MM.1S (cell line): ENCODE data around the gene DISP3.

Source experiments
- DNase-seq: peaks from one replicate; pipeline ENCODE4 v3.0.0-alpha.2; 2015
- H2AFZ ChIP-seq: fragments of 300-600 bp; sonication (generic); 2 replicates; pipeline ENCODE4 v1.6.0; 2016; ENCODE audit warnings: antibody characterized with exemption, low read length
- H3F3A ChIP-seq: fragments of 300-600 bp; sonication (generic); 2 replicates; pipeline ENCODE4 v1.6.1; 2016; ENCODE audit warnings: mild to moderate bottlenecking, antibody characterized with exemption, low read length, moderate library complexity, mixed read lengths; ENCODE audit not compliant: insufficient read depth
- H3K27ac ChIP-seq: fragments of 300-600 bp; sonication (generic); 2 replicates; pipeline ENCODE4 v1.5.1; 2016; ENCODE audit warnings: mild to moderate bottlenecking, low read length
- H3K27me3 ChIP-seq: fragments of 300-600 bp; sonication (generic); replicated peaks from 2 replicates; pipeline ENCODE4 v1.6.0; 2016; ENCODE audit warnings: low read length; ENCODE audit not compliant: insufficient read depth
- H3K36me3 ChIP-seq: fragments of 300-600 bp; sonication (generic); replicated peaks from 2 replicates; pipeline ENCODE4 v1.6.1; 2016; ENCODE audit warnings: mild to moderate bottlenecking, low read length, mixed read lengths; ENCODE audit not compliant: insufficient read depth
- H3K4me1 ChIP-seq: fragments of 300-600 bp; sonication (generic); 2 replicates; pipeline ENCODE4 v1.6.1; 2016; ENCODE audit warnings: low read length, mixed read lengths
- H3K4me2 ChIP-seq: fragments of 300-600 bp; sonication (generic); 2 replicates; pipeline ENCODE4 v1.6.0; 2016; ENCODE audit warnings: low read depth, low read length
- H3K4me3 ChIP-seq: fragments of 300-600 bp; sonication (generic); 2 replicates; pipeline ENCODE4 v1.5.1; 2016; ENCODE audit warnings: low read length, mixed read lengths
- H3K79me2 ChIP-seq: fragments of 300-600 bp; sonication (generic); 2 replicates; pipeline ENCODE4 v1.6.1; 2016; ENCODE audit warnings: mixed run types, low read length, mixed read lengths
- H3K9ac ChIP-seq: fragments of 300-600 bp; sonication (generic); 2 replicates; pipeline ENCODE4 v1.6.1; 2016; ENCODE audit warnings: low read length, mixed read lengths
- H3K9me2 ChIP-seq: fragments of 300-600 bp; sonication (generic); replicated peaks from 2 replicates; pipeline ENCODE4 v1.6.1; 2016; ENCODE audit warnings: mild to moderate bottlenecking, low read length, mixed read lengths; ENCODE audit not compliant: insufficient read depth
- H3K9me3 ChIP-seq: fragments of 300-600 bp; sonication (generic); replicated peaks from 2 replicates; pipeline ENCODE4 v1.6.1; 2016; ENCODE audit warnings: mild to moderate bottlenecking, low read length, mixed read lengths; ENCODE audit not compliant: insufficient read depth
- H4K20me1 ChIP-seq: fragments of 300-600 bp; sonication (generic); 2 replicates; pipeline ENCODE4 v1.6.1; 2016; ENCODE audit warnings: mild to moderate bottlenecking, low read length, moderate library complexity, mixed read lengths; ENCODE audit not compliant: insufficient read depth
- EZH2 ChIP-seq: fragments of 300-600 bp; sonication (generic); optimal IDR thresholded peaks from 2 replicates; pipeline ENCODE3; 2017; ENCODE audit warnings: low read depth, mild to moderate bottlenecking, antibody characterized with exemption, low read length, mixed read lengths
- EZH2phosphoT487 ChIP-seq: fragments of 300-600 bp; sonication (generic); IDR thresholded peaks from 2 replicates; pipeline ENCODE4 v1.6.1; 2018; ENCODE audit warnings: antibody characterized with exemption, low read length
- TF ChIP-seq, protein P1 (sequence below): fragments of 300-600 bp; sonication (generic); IDR thresholded peaks from 2 replicates; pipeline ENCODE4 v1.5.1; 2016; ENCODE audit warnings: antibody characterized with exemption, low read length, mixed read lengths

The DISP3 gene

DNA sequence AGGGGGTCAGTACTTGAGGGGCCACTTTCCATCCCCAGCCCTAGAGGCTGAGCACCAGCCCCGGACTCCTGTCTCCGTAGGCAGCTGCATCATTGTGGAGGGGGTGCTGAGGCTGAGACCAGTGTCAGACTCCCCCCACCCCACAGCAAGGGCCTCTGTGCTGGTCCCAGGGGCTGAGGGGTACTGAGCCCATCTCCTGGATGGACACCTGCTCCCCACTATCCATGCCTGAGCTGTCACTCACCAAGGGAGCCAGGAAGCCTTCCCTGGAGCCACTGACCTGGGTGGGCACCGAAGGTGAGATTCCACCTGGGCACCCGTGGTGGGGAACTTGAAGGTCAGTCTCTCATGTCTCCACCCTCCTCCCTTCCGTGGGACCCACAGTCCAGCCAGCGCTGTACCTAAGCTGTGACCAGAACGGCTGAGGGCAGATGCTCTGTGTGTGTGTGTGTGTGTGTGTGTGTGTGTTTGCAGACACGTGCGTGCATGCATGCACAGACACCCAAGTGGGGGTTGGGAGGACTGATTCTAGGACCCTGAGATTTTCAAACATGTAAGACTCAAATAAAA lies 9.3 kb downstream of the DISP3 start:
- no peaks in the 10 kb centered on the region for H4K20me1 ChIP-seq
- no peaks in the 10 kb centered on the region for H3K36me3 ChIP-seq
- TF ChIP-seq, protein P1, sequence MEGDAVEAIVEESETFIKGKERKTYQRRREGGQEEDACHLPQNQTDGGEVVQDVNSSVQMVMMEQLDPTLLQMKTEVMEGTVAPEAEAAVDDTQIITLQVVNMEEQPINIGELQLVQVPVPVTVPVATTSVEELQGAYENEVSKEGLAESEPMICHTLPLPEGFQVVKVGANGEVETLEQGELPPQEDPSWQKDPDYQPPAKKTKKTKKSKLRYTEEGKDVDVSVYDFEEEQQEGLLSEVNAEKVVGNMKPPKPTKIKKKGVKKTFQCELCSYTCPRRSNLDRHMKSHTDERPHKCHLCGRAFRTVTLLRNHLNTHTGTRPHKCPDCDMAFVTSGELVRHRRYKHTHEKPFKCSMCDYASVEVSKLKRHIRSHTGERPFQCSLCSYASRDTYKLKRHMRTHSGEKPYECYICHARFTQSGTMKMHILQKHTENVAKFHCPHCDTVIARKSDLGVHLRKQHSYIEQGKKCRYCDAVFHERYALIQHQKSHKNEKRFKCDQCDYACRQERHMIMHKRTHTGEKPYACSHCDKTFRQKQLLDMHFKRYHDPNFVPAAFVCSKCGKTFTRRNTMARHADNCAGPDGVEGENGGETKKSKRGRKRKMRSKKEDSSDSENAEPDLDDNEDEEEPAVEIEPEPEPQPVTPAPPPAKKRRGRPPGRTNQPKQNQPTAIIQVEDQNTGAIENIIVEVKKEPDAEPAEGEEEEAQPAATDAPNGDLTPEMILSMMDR: no peak
- TF ChIP-seq EZH2phosphoT487 (no peak), EZH2 (no peak)
- H3K27me3 ChIP-seq: peaks cover 75% of the 10 kb centered on the region
- no peak overlapping the region for H3K4me3 ChIP-seq
- H3K27ac ChIP-seq: no peak overlapping the region
- H2AFZ ChIP-seq: no peak overlapping the region
- no peaks in the 10 kb centered on the region for H3K4me1 ChIP-seq
- H3K9me2 ChIP-seq: no peaks in the 10 kb centered on the region
- DNase-seq: no peak
- H3K9me3 ChIP-seq: no peaks in the 10 kb centered on the region
- no peak overlapping the region for H3K9ac ChIP-seq
- H3K79me2 ChIP-seq: no peaks in the 10 kb centered on the region
- no peaks in the 10 kb centered on the region for H3F3A ChIP-seq
- no peak overlapping the region for H3K4me2 ChIP-seq

DNA sequence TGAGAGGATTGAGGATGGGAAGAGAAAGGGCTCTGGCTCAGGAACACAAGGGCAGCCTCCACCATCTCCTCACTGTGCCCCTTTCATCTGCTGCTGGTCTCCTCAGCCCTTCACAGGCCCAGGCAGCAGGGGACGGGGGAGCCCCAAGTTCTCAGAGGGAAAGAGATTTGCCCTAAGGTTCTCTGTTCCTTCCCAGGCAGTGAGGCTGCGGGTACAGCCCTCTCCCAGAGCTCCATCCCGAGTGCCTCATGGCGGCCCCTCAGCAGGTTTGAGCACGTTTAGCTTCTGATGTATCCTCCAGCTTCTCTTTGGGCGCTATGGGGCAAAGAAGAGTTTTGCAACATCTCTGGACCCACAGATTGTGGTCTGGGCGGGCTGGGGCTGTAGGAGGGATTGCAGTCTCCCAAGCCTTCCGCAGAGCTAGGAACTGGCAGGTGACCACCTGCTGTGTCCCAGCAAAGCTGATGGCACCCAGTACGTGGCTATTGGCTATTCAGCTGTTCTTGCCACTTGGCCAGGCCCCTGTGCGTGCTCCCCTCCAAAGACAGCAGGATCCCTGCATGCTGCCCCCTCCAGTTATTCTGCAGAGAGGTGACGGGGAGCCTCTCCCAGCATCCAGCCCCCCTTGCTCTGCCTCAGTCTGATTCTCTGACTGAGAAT lies 10.1 kb downstream of the DISP3 start:
- H3K36me3 ChIP-seq: no peaks in the 10 kb centered on the region
- no peak overlapping the region for H3K27ac ChIP-seq
- H3K9me2 ChIP-seq: no peaks in the 10 kb centered on the region
- H3K79me2 ChIP-seq: no peaks in the 10 kb centered on the region
- H3K9ac ChIP-seq: no peak overlapping the region
- DNase-seq: no peak
- no peaks in the 10 kb centered on the region for H4K20me1 ChIP-seq
- TF ChIP-seq EZH2phosphoT487 (no peak), EZH2 (no peak)
- TF ChIP-seq, protein P1: no peak
- no peak overlapping the region for H2AFZ ChIP-seq
- H3K4me2 ChIP-seq: no peak overlapping the region
- H3K9me3 ChIP-seq: no peaks in the 10 kb centered on the region
- H3K4me1 ChIP-seq: no peaks in the 10 kb centered on the region
- H3K27me3 ChIP-seq: peaks cover 70% of the 10 kb centered on the region
- no peak overlapping the region for H3K4me3 ChIP-seq
- H3F3A ChIP-seq: no peaks in the 10 kb centered on the region

DNA sequence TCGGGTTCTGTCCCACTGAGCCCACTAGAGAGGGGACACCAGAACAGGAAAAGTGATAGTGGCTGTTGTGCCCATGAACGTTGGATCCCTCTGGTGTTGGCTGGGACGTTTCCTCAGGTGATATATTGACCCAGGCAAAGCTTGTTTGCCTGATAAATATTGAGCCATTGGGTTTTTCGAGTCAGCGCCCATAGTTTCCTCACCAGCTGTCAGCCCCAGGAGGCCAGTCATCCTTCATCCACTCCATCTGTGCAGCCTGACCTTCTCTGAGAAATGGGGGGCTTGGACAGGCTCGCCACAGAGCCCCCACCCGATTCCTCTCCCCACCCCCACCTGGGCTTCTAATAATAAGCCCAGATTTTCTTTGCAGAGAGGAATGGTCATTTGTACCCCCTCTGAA lies 13.3 kb downstream of the DISP3 start:
- Histone ChIP-seq H3K4me3 (no peak overlapping the region), H3K36me3 (no peaks in the 10 kb centered on the region), H3K79me2 (no peaks in the 10 kb centered on the region), H3K4me1 (no peaks in the 10 kb centered on the region), H3K9me3 (no peaks in the 10 kb centered on the region), H3K9ac (no peak overlapping the region), H3K4me2 (no peak overlapping the region), H2AFZ (no peak overlapping the region), H3F3A (no peaks in the 10 kb centered on the region), H4K20me1 (no peaks in the 10 kb centered on the region), H3K27ac (no peak overlapping the region), H3K9me2 (no peaks in the 10 kb centered on the region), H3K27me3 (peaks cover 71% of the 10 kb centered on the region)
- no peak for DNase-seq
- TF ChIP-seq, protein P1: no peak
- no peak for TF ChIP-seq EZH2phosphoT487
- TF ChIP-seq EZH2: no peak
